ENCODE results near the gene ZNF14. TPM values are rescaled to one million over a fixed set of nuclear protein-coding genes. Genes with fewer than 3 reads are reported as not detected.

ZNF14 gene
- total and polyA plus RNA-seq, 2 experiments from 2014 or later: 4.6 to 10.2 TPM

- no peaks in the 10 kb centered on the region for H3K36me3 ChIP-seq (ENCODE audit: insufficient read depth)
- Mint-ChIP-seq H3K27ac (no peak overlapping the region), H3K4me3 (no peak overlapping the region), H3K36me3 (ENCODE audit: low read depth) (no peaks in the 10 kb centered on the region; the same call in 2 of the 3 replicates), H3K9me3 (peaks cover 8% of the 10 kb centered on the region; the same call in 1 of the 3 replicates), H3K4me1 (no peaks in the 10 kb centered on the region), H3K27me3 (ENCODE audit: insufficient read depth, low read depth, poor library complexity) (peaks cover 11% of the 10 kb centered on the region)
- H3K79me2 ChIP-seq (replicated peaks; ENCODE audit: insufficient read depth): no peaks in the 10 kb centered on the region
- TF ChIP-seq CTCF (conservative IDR thresholded peaks at IDR 0.05; ENCODE audit: low read depth in 2 of 2) (no peak), ZNF331 (CRISPR knock-in tag; IDR thresholded peaks at IDR 0.05; ENCODE audit: low read depth) (no peak), REST (IDR thresholded peaks at IDR 0.05; ENCODE audit: unreplicated experiment) (no peak), NANOG (IDR thresholded peaks at IDR 0.05; ENCODE audit: borderline replicate concordance) (no peak), ETS1 (IDR thresholded peaks at IDR 0.05) (no peak), ZNF114 (CRISPR knock-in tag; IDR thresholded peaks at IDR 0.05) (no peak), JUNB (IDR thresholded peaks at IDR 0.05; ENCODE audit: unreplicated experiment) (no peak), CREB1 (CRISPR knock-in tag; IDR thresholded peaks at IDR 0.05; ENCODE audit: low read depth) (no peak), STAT1 (IDR thresholded peaks at IDR 0.05; ENCODE audit: unreplicated experiment) (no peak), EZH2 (IDR thresholded peaks at IDR 0.05; ENCODE audit: low read depth, unreplicated experiment) (no peak), ZNF462 (CRISPR knock-in tag; IDR thresholded peaks at IDR 0.05) (no peak)
- no peak overlapping the region for H3K4me3 ChIP-seq
- 0 out of 2 replicates have a peak, but pooled peaks cover 2% of the 10 kb centered on the region for H3K9me2 ChIP-seq (ENCODE audit: insufficient read depth)
- H3K27me3 ChIP-seq (ENCODE audit: insufficient read depth): no peaks in the 10 kb centered on the region
- no peak overlapping the region for H3K27ac ChIP-seq (ENCODE audit: low read depth)
- DNase-seq (ENCODE audit: low spot score): no peak
- no peaks in the 10 kb centered on the region for H3F3A ChIP-seq (replicated peaks; ENCODE audit: low read depth)
- no peak overlapping the region for H3K4me2 ChIP-seq
- H2AFZ ChIP-seq: no peak overlapping the region
- no peaks in the 10 kb centered on the region for H3K4me1 ChIP-seq (ENCODE audit: insufficient read depth)
- ATAC-seq: no peak
- no peaks in the 10 kb centered on the region for H4K20me1 ChIP-seq (replicated peaks; ENCODE audit: insufficient read depth)
Observed at GRCh38 chr19:19740755-19741154, 7.8 kb upstream of the ZNF14 start.

All from GM23338 (cell line).